HG02759 (cell line): ENCODE measurements around the gene ENHO.
A peak's percentile ranks its signal among the peaks of the same experiment; 100 is the strongest.

Experiments used
- ATAC-seq: cut with Tn5 transposase; IDR thresholded peaks from one replicate; pipeline ENCODE4 v1.9.1; 2021; ENCODE audit warnings: mild to moderate bottlenecking, moderate library complexity; ENCODE audit not compliant: unreplicated experiment

ENHO gene

GRCh38 chr9:34522971-34523797, at the start of gene ENHO:
ENHO (minus strand) TSS chr9:34522990; CDS start chr9:34521695, 1,295 bp downstream.
- ATAC-seq = peak; percentile 89

- ATAC-seq = no peak
Measured at GRCh38 chr9:34572092-34572491, 49.3 kb upstream of the ENHO start.

GRCh38 chr9:34571481-34571810, 48.7 kb upstream of the ENHO start:
- no peak for ATAC-seq

- no peak for ATAC-seq
Measured at GRCh38 chr9:34570809-34571480, 48.2 kb upstream of the ENHO start.

GRCh38 chr9:34570376-34570775, 47.6 kb upstream of the ENHO start:
- ATAC-seq = no peak

GRCh38 chr9:34568774-34569173, 46.0 kb upstream of the ENHO start:
- ATAC-seq = no peak

GRCh38 chr9:34568133-34568532, 45.3 kb upstream of the ENHO start:
- ATAC-seq = no peak

- no peak for ATAC-seq
Measured at GRCh38 chr9:34566972-34567371, 44.2 kb upstream of the ENHO start.

GRCh38 chr9:34566322-34566721, 43.5 kb upstream of the ENHO start:
- ATAC-seq = no peak

- no peak for ATAC-seq
Measured at GRCh38 chr9:34565856-34566255, 43.1 kb upstream of the ENHO start.

- no peak for ATAC-seq
Measured at GRCh38 chr9:34564617-34565016, 41.8 kb upstream of the ENHO start.

GRCh38 chr9:34563262-34563661, 40.5 kb upstream of the ENHO start:
- ATAC-seq = no peak

- no peak for ATAC-seq
Measured at GRCh38 chr9:34562135-34562745, 39.5 kb upstream of the ENHO start.

GRCh38 chr9:34560599-34561214, 37.9 kb upstream of the ENHO start:
- ATAC-seq = no peak

GRCh38 chr9:34559624-34560455, 37.0 kb upstream of the ENHO start:
- ATAC-seq = no peak

GRCh38 chr9:34558919-34559623, 36.3 kb upstream of the ENHO start:
- no peak for ATAC-seq

- no peak for ATAC-seq
Measured at GRCh38 chr9:34558364-34558763, 35.6 kb upstream of the ENHO start.

GRCh38 chr9:34557426-34558321, 34.9 kb upstream of the ENHO start:
- ATAC-seq = no peak

- no peak for ATAC-seq
Measured at GRCh38 chr9:34556949-34557348, 34.2 kb upstream of the ENHO start.
